Dedifferentiated amniotic fluid mesenchymal stem cell (primary cell): Measurements from ENCODE around the gene SPAM1.
"Not testable (repeated sequence)": the region's sequence is repeated elsewhere in the genome, so short reads cannot be mapped to it uniquely, and the experiment has no call there.

Experiments
- DNase-seq: peaks from one replicate; pipeline ENCODE4 v3.0.0-alpha.2; 2016; ENCODE audit errors: extremely low spot score

The SPAM1 gene

GRCh38 chr7:123948136-123948535 lies 23.1 kb downstream of the SPAM1 start:
- no peak for DNase-seq

- no peak for DNase-seq
These were observed 33.2 kb downstream of the SPAM1 start for GRCh38 chr7:123958186-123958703.

- DNase-seq, result no peak
These were observed 36.7 kb downstream of the SPAM1 start for GRCh38 chr7:123961771-123962170.

GRCh38 chr7:123966936-123967335 lies 41.9 kb downstream of the SPAM1 start:
- DNase-seq, result no peak

GRCh38 chr7:123972045-123972444 lies 47.0 kb downstream of the SPAM1 start:
- DNase-seq, result no peak

- DNase-seq, result no peak
These were observed 47.8 kb downstream of the SPAM1 start for GRCh38 chr7:123972831-123973230.

GRCh38 chr7:123974326-123974908 lies 49.4 kb downstream of the SPAM1 start:
- no peak for DNase-seq

GRCh38 chr7:123975084-123975483 lies 50.0 kb downstream of the SPAM1 start:
- DNase-seq, result no peak

- DNase-seq, result no peak
These were observed 52.0 kb downstream of the SPAM1 start for GRCh38 chr7:123977081-123977480.

GRCh38 chr7:123979876-123980275 lies 54.8 kb downstream of the SPAM1 start:
- DNase-seq, result no peak

- DNase-seq, result no peak
These were observed 62.4 kb downstream of the SPAM1 start for GRCh38 chr7:123987445-123987844.

GRCh38 chr7:123992913-123993518 lies 68.0 kb downstream of the SPAM1 start:
- DNase-seq, result no peak

GRCh38 chr7:123993996-123994395 lies 69.0 kb downstream of the SPAM1 start:
- DNase-seq, result no peak

GRCh38 chr7:123994449-123994848 lies 69.4 kb downstream of the SPAM1 start:
- no peak for DNase-seq

- DNase-seq, result no peak
These were observed 70.7 kb downstream of the SPAM1 start for GRCh38 chr7:123995617-123996326.

GRCh38 chr7:123996327-123996625 lies 71.2 kb downstream of the SPAM1 start:
- DNase-seq, result no peak

- DNase-seq, result no peak
These were observed 73.9 kb downstream of the SPAM1 start for GRCh38 chr7:123998921-123999320.

GRCh38 chr7:123999703-124000102 lies 74.7 kb downstream of the SPAM1 start:
- no peak for DNase-seq

GRCh38 chr7:124008296-124008695 lies 83.3 kb downstream of the SPAM1 start:
- DNase-seq, result not testable (repeated sequence)

- DNase-seq, result no peak
These were observed 84.3 kb downstream of the SPAM1 start for GRCh38 chr7:124009321-124009720.
